Measurements from ENCODE around the gene IGSF3. TPM values are rescaled to one million over a fixed set of nuclear protein-coding genes. Genes with fewer than 3 reads are reported as not detected.
"Not testable (repeated sequence)": the region's sequence is repeated elsewhere in the genome, so short reads cannot be mapped to it uniquely, and the experiment has no call there.

IGSF3 gene
- total RNA-seq, 4 donors from 2014 or later: 10.9 to 23.1 (median 18.6) TPM

- no peak for TF ChIP-seq CTCF (IDR thresholded peaks at IDR 0.05)
- no peak for TF ChIP-seq POLR2A (IDR thresholded peaks at IDR 0.05)
- H3K4me3 ChIP-seq (replicated peaks in 1 of 3): peak overlapping the region; percentile 22 to 83 (median 48)
- intact Hi-C loops (cut with DNase I): no loop called here
- H3K4me1 ChIP-seq: peaks cover 11 to 17% of the 10 kb centered on the region in 2 donors
- H3K9me3 ChIP-seq: no peaks in the 10 kb centered on the region
- H3K36me3 ChIP-seq: no peaks in the 10 kb centered on the region
- H3K27ac ChIP-seq: peak overlapping the region in 1 of 3 donors; percentile 7
- DNase-seq: peak; percentile 23 to 26
- 21 to 24% methylated on average over 25 to 28 of the region's 28 CpGs for WGBS, 2 donors
- no peaks in the 10 kb centered on the region for H3K27me3 ChIP-seq
Observed at GRCh38 chr1:116666187-116667077, 1.1 kb downstream of the IGSF3 start.

GRCh38 chr1:116664978-116665371, 2.6 kb downstream of the IGSF3 start:
- Histone ChIP-seq H3K27ac (no peak overlapping the region), H3K36me3 (no peaks in the 10 kb centered on the region), H3K9me3 (no peaks in the 10 kb centered on the region), H3K4me3 (replicated peaks in 1 of 3) (no peak overlapping the region), H3K27me3 (no peaks in the 10 kb centered on the region), H3K4me1 (peaks cover 11 to 15% of the 10 kb centered on the region in 2 donors)
- 97 to 99% methylated on average over 4 of the region's 4 CpGs for WGBS, 2 donors
- DNase-seq: no peak
- intact Hi-C loops (cut with DNase I): no loop called here
- no peak for TF ChIP-seq CTCF (IDR thresholded peaks at IDR 0.05)
- no peak for TF ChIP-seq POLR2A (IDR thresholded peaks at IDR 0.05)

GRCh38 chr1:116664366-116664977, 3.1 kb downstream of the IGSF3 start:
- H3K4me1 ChIP-seq: peaks cover 11 to 15% of the 10 kb centered on the region in 2 donors
- WGBS, 2 donors: 95 to 97% methylated on average over 5 of the region's 5 CpGs
- no peaks in the 10 kb centered on the region for H3K9me3 ChIP-seq
- no peak for DNase-seq
- H3K36me3 ChIP-seq: no peaks in the 10 kb centered on the region
- no peak for TF ChIP-seq CTCF (IDR thresholded peaks at IDR 0.05)
- TF ChIP-seq POLR2A (IDR thresholded peaks at IDR 0.05): no peak
- H3K27ac ChIP-seq: no peak overlapping the region
- intact Hi-C loops (cut with DNase I): no loop called here
- H3K4me3 ChIP-seq (replicated peaks in 1 of 3): no peak overlapping the region
- H3K27me3 ChIP-seq: no peaks in the 10 kb centered on the region

- no peak overlapping the region for H3K4me3 ChIP-seq (replicated peaks in 1 of 3)
- WGBS, 2 donors: 79 to 93% methylated on average over 2 of the region's 2 CpGs
- no peaks in the 10 kb centered on the region for H3K27me3 ChIP-seq
- TF ChIP-seq CTCF (IDR thresholded peaks at IDR 0.05) (no peak), POLR2A (IDR thresholded peaks at IDR 0.05) (no peak)
- H3K4me1 ChIP-seq: peaks cover 11 to 15% of the 10 kb centered on the region in 2 donors
- intact Hi-C loops (cut with DNase I): no loop called here
- no peaks in the 10 kb centered on the region for H3K36me3 ChIP-seq
- DNase-seq: no peak
- no peak overlapping the region for H3K27ac ChIP-seq
- no peaks in the 10 kb centered on the region for H3K9me3 ChIP-seq
Observed at GRCh38 chr1:116663821-116664220, 3.7 kb downstream of the IGSF3 start.

- Histone ChIP-seq H3K36me3 (no peaks in the 10 kb centered on the region), H3K4me1 (peaks cover 6 to 11% of the 10 kb centered on the region in 2 donors), H3K27ac (no peak overlapping the region), H3K4me3 (replicated peaks in 1 of 3) (no peak overlapping the region), H3K27me3 (no peaks in the 10 kb centered on the region), H3K9me3 (no peaks in the 10 kb centered on the region)
- no peak for DNase-seq
- TF ChIP-seq POLR2A (IDR thresholded peaks at IDR 0.05) (no peak), CTCF (IDR thresholded peaks at IDR 0.05) (no peak)
- intact Hi-C loops (cut with DNase I): no loop called here
- WGBS, 2 donors: 87 to 95% methylated on average over 1 of the region's 1 CpG
Observed at GRCh38 chr1:116661633-116662032, 5.9 kb downstream of the IGSF3 start.

- DNase-seq; H3K9me3 ChIP-seq; H3K4me3 ChIP-seq (replicated peaks in 1 of 3); H3K36me3 ChIP-seq; intact Hi-C loops (cut with DNase I); H3K27me3 ChIP-seq; H3K4me1 ChIP-seq; H3K27ac ChIP-seq: not testable (repeated sequence)
- WGBS, 2 donors: 92 to 94% methylated on average over 5 of the region's 5 CpGs
Observed at GRCh38 chr1:116658645-116659044, 8.9 kb downstream of the IGSF3 start.

GRCh38 chr1:116657836-116658235, 9.7 kb downstream of the IGSF3 start:
- 85 to 90% methylated on average over 6 of the region's 6 CpGs for WGBS, 2 donors

More at GRCh38 chr1:116657836-116658235, 9.7 kb downstream of the IGSF3 start:
- intact Hi-C loops (cut with DNase I); DNase-seq; H3K27me3 ChIP-seq; H3K9me3 ChIP-seq; H3K4me1 ChIP-seq; H3K27ac ChIP-seq; H3K4me3 ChIP-seq (replicated peaks in 1 of 3); H3K36me3 ChIP-seq: not testable (repeated sequence)
